GM21723 (cell line): Measurements from ENCODE around the gene CYTIP.

Experiments used
- ATAC-seq: cut with Tn5 transposase; IDR thresholded peaks from one replicate; pipeline ENCODE4 v1.9.1; 2021; ENCODE audit warnings: mild to moderate bottlenecking, moderate library complexity; ENCODE audit not compliant: unreplicated experiment

CYTIP gene

GRCh38 chr2:157465554-157465953 lies 21.7 kb upstream of the CYTIP start:
- ATAC-seq: no peak

GRCh38 chr2:157463002-157463401 lies 19.1 kb upstream of the CYTIP start:
- ATAC-seq: no peak

GRCh38 chr2:157460897-157461296 lies 17.0 kb upstream of the CYTIP start:
- no peak for ATAC-seq

- ATAC-seq: no peak
These were observed 16.5 kb upstream of the CYTIP start for GRCh38 chr2:157460384-157460837.

- ATAC-seq: no peak
These were observed 15.6 kb upstream of the CYTIP start for GRCh38 chr2:157459486-157459885.

- ATAC-seq: no peak
These were observed 3.9 kb upstream of the CYTIP start for GRCh38 chr2:157447741-157448140.

- ATAC-seq: no peak
These were observed 3.1 kb upstream of the CYTIP start for GRCh38 chr2:157447031-157447430.

GRCh38 chr2:157444641-157445040 lies 752 bp upstream of the CYTIP start:
- peak; percentile 33 for ATAC-seq

GRCh38 chr2:157443090-157443489 lies 799 bp downstream of the CYTIP start:
- ATAC-seq: no peak

GRCh38 chr2:157442636-157443035 lies 1.3 kb downstream of the CYTIP start:
- no peak for ATAC-seq

- no peak for ATAC-seq
These were observed 1.7 kb downstream of the CYTIP start for GRCh38 chr2:157442191-157442590.

GRCh38 chr2:157441072-157441454 lies 2.8 kb downstream of the CYTIP start:
- ATAC-seq: peak; percentile 51

GRCh38 chr2:157440404-157441071 lies 3.4 kb downstream of the CYTIP start:
- no peak for ATAC-seq

GRCh38 chr2:157439824-157440186 lies 4.1 kb downstream of the CYTIP start:
- peak; percentile 37 for ATAC-seq

- ATAC-seq: peak; percentile 9
These were observed 4.7 kb downstream of the CYTIP start for GRCh38 chr2:157438863-157439823.

GRCh38 chr2:157433394-157433793 lies 10.5 kb downstream of the CYTIP start:
- ATAC-seq: no peak

GRCh38 chr2:157432475-157433106 lies 11.3 kb downstream of the CYTIP start:
- ATAC-seq: no peak

GRCh38 chr2:157431176-157431575 lies 12.7 kb downstream of the CYTIP start:
- no peak for ATAC-seq

GRCh38 chr2:157428500-157429175 lies 15.3 kb downstream of the CYTIP start:
- ATAC-seq: no peak

GRCh38 chr2:157427922-157428303 lies 16.0 kb downstream of the CYTIP start:
- ATAC-seq: no peak
